ENCODE results near the gene SSH3.

SSH3 gene, protein sequence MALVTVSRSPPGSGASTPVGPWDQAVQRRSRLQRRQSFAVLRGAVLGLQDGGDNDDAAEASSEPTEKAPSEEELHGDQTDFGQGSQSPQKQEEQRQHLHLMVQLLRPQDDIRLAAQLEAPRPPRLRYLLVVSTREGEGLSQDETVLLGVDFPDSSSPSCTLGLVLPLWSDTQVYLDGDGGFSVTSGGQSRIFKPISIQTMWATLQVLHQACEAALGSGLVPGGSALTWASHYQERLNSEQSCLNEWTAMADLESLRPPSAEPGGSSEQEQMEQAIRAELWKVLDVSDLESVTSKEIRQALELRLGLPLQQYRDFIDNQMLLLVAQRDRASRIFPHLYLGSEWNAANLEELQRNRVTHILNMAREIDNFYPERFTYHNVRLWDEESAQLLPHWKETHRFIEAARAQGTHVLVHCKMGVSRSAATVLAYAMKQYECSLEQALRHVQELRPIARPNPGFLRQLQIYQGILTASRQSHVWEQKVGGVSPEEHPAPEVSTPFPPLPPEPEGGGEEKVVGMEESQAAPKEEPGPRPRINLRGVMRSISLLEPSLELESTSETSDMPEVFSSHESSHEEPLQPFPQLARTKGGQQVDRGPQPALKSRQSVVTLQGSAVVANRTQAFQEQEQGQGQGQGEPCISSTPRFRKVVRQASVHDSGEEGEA

GRCh38 chr11:67303132-67303834 lies at the start of gene SSH3:
SSH3 (plus strand) TSS chr11:67303530; CDS start chr11:67303626, 96 bp downstream.
- TF ChIP-seq, protein P1, sequence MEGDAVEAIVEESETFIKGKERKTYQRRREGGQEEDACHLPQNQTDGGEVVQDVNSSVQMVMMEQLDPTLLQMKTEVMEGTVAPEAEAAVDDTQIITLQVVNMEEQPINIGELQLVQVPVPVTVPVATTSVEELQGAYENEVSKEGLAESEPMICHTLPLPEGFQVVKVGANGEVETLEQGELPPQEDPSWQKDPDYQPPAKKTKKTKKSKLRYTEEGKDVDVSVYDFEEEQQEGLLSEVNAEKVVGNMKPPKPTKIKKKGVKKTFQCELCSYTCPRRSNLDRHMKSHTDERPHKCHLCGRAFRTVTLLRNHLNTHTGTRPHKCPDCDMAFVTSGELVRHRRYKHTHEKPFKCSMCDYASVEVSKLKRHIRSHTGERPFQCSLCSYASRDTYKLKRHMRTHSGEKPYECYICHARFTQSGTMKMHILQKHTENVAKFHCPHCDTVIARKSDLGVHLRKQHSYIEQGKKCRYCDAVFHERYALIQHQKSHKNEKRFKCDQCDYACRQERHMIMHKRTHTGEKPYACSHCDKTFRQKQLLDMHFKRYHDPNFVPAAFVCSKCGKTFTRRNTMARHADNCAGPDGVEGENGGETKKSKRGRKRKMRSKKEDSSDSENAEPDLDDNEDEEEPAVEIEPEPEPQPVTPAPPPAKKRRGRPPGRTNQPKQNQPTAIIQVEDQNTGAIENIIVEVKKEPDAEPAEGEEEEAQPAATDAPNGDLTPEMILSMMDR (conservative IDR thresholded peaks at IDR 0.05; ENCODE audit: control insufficient read depth, insufficient read depth, low read depth, low read length) = no peak
- H3K4me3 ChIP-seq (ENCODE audit: control insufficient read depth, low read depth, low read length) = peak within 1 kb of the TSS; percentile 60
- DNase-seq (ENCODE audit: low read depth) = peak; percentile 32

- no peak for DNase-seq (ENCODE audit: low read depth)
- TF ChIP-seq, protein P1 (conservative IDR thresholded peaks at IDR 0.05; ENCODE audit: control insufficient read depth, insufficient read depth, low read depth, low read length) = no peak
- H3K4me3 ChIP-seq (ENCODE audit: control insufficient read depth, low read depth, low read length) = no peak overlapping the region
Observed at GRCh38 chr11:67253872-67254624, 49.3 kb upstream of the SSH3 start.

DNA sequence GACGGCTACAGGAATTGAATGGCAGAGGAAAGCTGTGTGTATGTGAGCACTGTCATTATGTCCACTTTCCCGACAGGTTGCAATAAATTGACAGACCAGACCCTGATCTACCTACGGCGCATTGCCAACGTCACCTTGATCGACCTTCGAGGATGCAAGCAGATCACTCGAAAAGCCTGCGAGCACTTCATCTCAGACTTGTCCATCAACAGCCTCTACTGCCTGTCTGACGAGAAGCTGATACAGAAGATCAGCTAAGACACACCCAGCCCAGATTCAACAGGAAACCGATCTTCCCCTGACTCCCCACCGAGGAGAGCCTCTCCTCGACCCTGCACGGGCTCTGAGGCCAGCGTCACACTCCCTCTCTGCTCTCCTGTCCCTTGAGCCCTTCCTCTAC lies 48.5 kb upstream of the SSH3 start:
- no peak for DNase-seq (ENCODE audit: low read depth)
- TF ChIP-seq, protein P1 (conservative IDR thresholded peaks at IDR 0.05; ENCODE audit: control insufficient read depth, insufficient read depth, low read depth, low read length) = no peak
- no peak overlapping the region for H3K4me3 ChIP-seq (ENCODE audit: control insufficient read depth, low read depth, low read length)

GRCh38 chr11:67255353-67255752 lies 48.0 kb upstream of the SSH3 start:
- TF ChIP-seq, protein P1 (conservative IDR thresholded peaks at IDR 0.05; ENCODE audit: control insufficient read depth, insufficient read depth, low read depth, low read length) = no peak
- DNase-seq (ENCODE audit: low read depth) = no peak
- H3K4me3 ChIP-seq (ENCODE audit: control insufficient read depth, low read depth, low read length) = no peak overlapping the region

DNA sequence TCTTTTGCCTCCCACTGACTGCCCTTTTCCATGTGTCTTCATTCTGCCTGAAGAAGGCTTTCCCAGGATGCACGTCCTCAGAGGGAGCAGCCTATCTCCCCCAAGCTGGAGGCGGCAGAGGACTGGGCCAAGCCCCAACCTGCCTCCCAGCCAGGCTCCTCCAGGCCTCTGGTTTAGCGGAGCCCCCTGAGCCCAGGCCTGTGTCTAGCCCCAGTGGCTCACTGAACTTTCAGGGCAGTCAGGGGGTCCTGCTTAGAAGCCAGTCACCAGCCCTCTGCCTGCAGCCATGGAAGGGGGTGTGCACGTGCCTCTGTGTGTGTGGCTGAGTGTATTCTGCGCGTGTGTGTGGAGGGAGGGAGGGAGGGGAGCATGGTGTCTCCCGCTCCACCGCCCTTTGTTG lies 47.5 kb upstream of the SSH3 start:
- TF ChIP-seq, protein P1 (conservative IDR thresholded peaks at IDR 0.05; ENCODE audit: control insufficient read depth, insufficient read depth, low read depth, low read length) = no peak
- no peak for DNase-seq (ENCODE audit: low read depth)
- H3K4me3 ChIP-seq (ENCODE audit: control insufficient read depth, low read depth, low read length) = no peak overlapping the region

DNA sequence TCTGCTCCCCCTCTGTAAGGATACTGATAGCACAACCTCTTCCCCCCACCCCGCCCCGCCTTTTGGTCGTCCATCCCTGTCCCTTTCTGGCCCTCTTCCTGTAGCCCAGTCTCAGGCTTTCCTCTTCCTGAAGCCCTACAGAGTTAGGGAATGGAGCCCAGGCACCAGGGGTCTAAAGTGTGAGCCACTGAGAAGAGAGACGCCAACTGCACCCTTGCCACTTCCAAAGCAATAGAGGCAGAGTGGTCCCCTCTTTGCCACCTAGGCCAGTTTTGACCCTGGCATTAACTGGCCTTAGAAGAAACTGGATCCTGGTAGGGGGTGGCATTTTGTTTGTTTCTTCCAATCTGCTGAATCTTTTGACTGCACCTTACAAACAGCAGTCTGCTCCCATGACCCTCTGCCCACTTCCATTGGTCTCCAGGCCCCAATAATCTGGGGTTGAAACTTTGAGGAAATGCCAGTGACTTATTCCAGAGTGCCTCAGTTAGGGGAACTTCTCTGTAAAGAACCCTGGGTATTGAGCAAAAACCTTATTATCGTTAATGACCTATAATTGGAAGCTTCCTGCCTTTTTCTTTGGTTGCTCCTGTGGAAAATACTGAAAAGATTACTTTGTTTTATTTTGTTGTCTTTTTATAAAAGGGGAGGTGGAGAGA lies 46.7 kb upstream of the SSH3 start:
- no peak for DNase-seq (ENCODE audit: low read depth)
- H3K4me3 ChIP-seq (ENCODE audit: control insufficient read depth, low read depth, low read length) = no peak overlapping the region
- TF ChIP-seq, protein P1 (conservative IDR thresholded peaks at IDR 0.05; ENCODE audit: control insufficient read depth, insufficient read depth, low read depth, low read length) = no peak
